ENCODE measurements around the gene ATP2C1.
"Not testable (repeated sequence)": the region's sequence is repeated elsewhere in the genome, so short reads cannot be mapped to it uniquely, and the experiment has no call there.

Gene ATP2C1

DNA sequence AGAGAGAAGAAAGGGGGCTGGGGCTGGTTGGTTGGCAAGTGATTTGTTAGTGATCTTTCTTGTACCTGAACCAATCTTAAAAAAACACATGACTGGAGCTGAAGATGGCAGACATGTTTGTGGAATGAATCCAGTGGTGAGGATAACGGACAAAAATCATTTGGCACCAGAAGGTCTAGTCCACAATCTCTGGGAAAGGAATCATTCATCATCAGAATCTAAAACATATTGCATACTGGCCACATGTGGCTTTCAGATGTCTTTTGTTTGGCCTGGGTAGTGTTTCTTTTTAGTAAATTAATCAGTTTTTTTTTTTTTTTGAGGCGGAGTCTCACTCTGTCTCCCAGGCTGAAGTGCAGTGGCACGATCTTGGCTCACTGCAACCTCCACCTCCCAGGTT is 137.8 kb downstream of the ATP2C1 start:
- FAIRE-seq (no peak), DNase-seq (ENCODE audit: insufficient read length, low spot score) (no peak)

DNA sequence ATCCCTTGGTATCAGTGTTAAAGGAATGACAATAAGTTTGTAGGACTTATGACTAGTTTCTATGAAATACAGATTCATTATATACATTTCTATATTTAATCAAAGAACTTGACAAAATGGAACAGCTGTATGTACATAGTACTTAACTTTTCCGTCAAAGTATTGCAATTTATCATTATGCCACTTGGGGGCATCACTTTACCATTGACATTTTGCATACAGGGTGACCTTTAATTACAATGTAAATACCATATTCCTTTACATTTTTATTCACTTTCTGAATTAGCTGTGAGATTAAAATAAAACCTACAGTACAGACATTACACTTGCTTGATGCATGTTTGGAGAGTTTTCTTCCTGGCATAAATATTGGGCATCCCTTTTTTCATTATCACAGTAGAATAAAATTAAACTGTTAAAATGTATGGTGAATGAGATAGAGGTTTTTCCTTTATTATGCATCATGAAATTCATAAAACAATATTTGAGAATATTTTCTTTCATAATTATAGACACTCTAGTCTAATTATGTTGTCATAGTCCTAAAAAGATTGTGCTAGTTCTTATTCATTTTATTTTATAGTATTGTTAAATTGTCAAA is 139.7 kb downstream of the ATP2C1 start:
- FAIRE-seq (peak; percentile 80), DNase-seq (ENCODE audit: insufficient read length, low spot score) (peak; percentile 5)

DNA sequence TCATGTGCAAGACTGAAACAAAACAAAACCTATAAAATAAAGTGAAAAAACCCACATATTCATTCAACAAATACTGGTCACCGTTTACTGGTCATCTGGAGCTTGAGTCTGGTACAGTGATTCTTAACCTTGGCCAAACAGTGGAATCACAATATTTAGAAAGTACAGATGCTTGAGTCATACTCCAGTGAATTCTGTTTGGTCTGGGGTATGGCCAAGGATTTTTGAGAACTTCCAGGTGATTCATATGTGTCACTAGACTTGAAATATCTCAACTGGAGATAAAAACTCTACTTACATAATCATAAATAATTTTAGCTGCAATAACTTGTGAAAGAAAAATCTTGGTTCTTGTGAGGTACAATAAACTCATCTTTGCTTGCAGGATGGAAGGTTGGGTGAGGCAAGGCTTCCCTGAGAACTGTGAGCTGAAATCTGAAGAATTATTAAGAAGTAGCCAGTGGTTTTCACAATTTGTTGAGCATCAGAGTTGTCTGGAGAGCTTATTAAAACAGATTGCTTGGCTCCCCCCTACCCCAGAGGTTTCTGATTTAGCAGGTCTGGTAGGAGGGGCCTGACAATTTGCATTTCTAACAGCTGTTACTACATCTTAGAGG is 142.4 kb downstream of the ATP2C1 start:
- DNase-seq (ENCODE audit: insufficient read length, low spot score) (no peak), FAIRE-seq (no peak)

DNA sequence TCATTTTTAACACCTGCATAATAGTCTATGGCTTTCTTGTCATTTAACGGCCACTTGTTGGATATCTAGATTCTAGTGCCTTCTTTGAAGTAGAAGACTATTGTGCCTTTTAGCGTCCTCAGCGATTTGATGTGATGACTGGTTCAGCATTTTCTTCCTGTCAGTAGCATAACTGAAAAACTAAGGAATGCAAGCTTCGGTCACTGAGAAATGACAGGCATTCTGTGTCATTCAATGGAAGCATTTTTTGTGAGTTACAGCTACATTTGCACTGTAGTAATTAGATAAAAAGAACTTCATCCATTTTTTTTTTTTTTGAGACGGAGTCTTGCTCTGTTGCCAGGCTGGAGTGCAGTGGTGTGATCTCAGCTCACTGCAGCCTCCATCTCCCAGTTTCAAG is 143.1 kb downstream of the ATP2C1 start:
- no peak for FAIRE-seq
- DNase-seq (ENCODE audit: insufficient read length, low spot score), result no peak

DNA sequence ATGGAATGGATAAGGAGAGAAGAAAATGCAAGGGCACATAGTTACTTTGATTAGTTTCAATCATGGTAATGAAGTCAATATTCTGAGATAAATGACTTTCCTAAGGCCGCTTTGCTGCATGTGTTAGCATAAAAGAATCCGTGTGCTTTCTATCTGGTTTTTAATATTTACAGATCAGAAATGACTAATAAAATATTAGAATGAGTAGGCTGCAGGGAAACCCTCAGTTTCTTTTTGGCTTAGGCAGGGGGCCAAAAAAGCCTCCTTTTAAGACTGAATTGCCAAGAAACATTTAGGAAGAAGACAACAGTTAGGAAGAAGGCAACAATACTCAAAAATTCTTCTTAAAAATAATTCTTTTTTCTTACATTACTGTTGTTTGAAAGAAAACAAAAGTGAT is 144.4 kb downstream of the ATP2C1 start:
- DNase-seq (ENCODE audit: insufficient read length, low spot score) (no peak), FAIRE-seq (no peak)

DNA sequence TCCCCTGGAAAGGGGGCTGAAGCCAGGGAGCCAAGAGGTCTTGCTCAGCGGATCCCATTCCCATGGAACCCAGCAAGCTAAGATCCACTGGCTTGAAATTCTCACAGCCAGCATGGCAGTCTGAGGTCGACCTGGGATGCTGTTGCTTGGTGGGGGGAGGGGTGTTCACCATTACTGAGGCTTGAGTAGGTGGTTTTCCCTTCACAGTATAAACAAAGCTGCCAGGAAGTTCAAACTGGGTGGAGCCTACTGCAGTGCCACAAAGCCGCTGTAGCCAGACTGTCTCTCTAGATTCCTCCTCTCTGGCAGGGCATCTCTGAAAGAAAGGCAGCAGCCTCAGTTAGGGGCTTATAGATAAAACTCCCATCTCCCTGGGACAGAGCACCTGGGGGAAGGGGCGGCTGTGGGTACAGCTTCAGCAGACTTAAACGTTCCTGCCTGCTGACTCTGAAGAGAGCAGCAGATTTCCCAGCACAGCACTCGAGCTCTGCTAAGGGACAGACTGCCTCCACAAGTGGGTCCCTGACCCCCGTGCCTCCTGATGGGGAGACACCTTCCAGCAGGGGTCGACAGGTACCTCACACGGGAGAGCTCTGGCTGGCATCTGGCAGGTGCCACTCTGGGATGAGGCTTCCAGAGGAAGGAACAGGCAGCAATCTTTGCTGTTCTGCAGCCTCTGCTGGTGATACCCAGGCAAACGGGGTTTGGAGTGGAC is 148.5 kb downstream of the ATP2C1 start:
- FAIRE-seq; DNase-seq (ENCODE audit: insufficient read length, low spot score): not testable (repeated sequence)

DNA sequence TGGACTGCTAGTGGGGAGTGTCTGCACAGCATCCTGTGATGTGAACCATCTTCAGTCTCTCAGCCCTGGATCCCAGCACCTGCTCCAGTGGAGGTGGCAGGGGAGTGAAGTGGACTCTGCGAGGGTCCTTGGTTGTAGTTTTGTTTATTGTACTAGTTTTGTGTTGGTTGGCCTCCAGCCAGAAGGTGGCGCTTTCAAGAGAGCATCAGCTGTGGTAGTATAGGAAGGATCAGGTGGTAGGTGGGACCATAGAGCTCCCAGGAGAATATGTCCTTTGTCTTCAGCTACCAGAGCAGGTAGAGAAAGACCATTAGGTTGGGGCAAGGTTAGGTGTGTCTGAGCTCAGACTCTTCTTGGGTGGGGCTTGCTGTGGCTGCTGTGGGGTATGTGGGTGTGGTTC is 153.7 kb downstream of the ATP2C1 start:
- FAIRE-seq, result no peak
- DNase-seq (ENCODE audit: insufficient read length, low spot score), result no peak

DNA sequence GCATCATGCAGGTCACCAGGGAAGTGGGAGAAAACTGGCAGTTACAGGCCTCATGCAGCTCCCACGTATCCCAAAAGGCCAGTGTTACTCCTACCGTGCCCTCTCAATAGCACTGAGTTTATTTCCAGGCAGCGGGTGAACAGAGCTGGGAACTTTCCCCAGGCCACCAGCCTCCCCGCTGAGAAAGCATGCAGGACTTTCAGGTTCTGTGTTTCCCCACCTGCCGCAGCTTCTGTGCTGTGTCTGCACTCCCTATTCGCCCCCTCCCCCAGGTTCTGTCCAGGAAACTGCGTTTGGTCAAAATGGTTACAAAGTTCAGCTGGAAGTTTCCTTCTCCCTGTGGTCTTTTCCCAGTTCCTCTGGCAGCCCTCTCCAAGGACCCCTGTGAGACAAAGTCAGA is 154.1 kb downstream of the ATP2C1 start:
- DNase-seq (ENCODE audit: insufficient read length, low spot score) (no peak), FAIRE-seq (no peak)

DNA sequence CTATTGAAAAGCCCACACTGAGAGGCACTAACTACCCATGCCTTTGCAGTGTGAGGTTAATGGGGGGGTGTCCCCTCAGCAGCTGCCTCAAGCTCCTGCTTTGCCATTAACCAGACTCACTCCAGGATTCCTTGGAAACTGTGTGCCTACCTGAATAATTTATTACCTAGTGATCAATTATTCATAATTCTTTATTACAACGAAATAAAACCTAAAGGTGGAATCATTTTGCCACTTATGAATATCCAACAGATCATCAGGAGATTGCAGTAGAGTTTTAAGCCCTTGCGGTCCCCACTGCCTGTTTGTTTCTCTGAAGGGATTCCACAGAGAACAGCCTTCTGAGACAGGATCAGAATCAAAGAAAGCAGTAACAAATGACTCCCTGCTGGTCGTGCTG is 156.1 kb downstream of the ATP2C1 start:
- no peak for FAIRE-seq
- DNase-seq (ENCODE audit: insufficient read length, low spot score), result no peak

DNA sequence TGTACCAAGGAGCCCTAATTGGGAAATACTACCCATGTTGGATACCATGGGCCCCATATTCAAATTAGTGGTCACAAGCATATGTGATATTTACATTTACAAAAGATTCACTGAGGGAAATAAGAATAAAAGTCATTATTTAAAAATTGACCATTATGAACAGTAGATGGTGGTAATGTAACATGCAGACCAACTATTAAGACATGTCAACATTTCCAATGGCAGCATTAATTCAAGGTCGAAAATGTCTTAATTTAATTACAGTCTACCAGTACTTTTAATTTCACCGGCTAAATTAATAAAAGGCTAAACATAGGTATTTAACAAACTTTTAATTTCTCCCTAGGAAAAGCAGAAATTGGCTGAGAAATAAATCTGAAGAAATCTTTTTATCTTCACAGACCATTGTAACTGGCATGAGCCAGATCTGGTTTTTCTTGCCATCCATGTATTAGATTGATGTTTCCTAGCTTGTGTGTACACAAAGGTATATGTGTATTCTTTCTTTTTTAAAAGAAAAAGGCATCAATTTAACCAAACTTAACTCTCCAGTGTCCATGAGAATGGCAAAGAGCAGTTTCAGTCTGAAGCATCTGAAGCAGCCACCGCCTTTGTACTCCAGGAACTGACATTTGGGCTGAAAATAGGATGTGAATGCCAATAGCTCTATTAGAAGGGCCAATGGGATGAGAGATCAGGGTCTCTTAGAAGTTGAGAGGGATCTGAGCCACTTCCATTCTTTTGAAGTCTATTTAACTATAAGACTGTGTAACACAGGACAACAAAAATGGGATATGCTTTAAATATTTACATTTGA is 159.4 kb downstream of the ATP2C1 start:
- FAIRE-seq, result no peak
- DNase-seq (ENCODE audit: insufficient read length, low spot score), result no peak
